HCT116 (cell line): Measurements from ENCODE around the gene PLD4. TPM values are rescaled to one million over a fixed set of nuclear protein-coding genes. Genes with fewer than 3 reads are reported as not detected.

Source experiments
- ATAC-seq: fragments of 200-7000 bp; cut with Tn5 transposase; 2 replicates; pipeline ENCODE4 v1.9.1; 2020; ENCODE audit warnings: mild to moderate bottlenecking, moderate library complexity
- BruUV-seq: library from RNA; stranded (reverse); fragments of 400-500 nt; replicated peaks from 2 replicates; lab custom pipeline; 2021; lab: Mats Ljungman, UMichigan
- CTCF ChIA-PET: fragments of 300-600 bp; sonication (Branson Sonifier 250); formaldehyde crosslinking; loops from one replicate; lab custom pipeline; 2021; ENCODE audit warnings: antibody characterized with exemption; lab: Charles Lee
- POLR2A ChIA-PET: fragments of 300-600, 350-600 bp; sonication (Branson Sonifier 250); formaldehyde crosslinking; loops from one replicate; lab custom pipeline; 2021; ENCODE audit warnings: antibody characterized with exemption; lab: Charles Lee
- RAD21 ChIA-PET, 2 experiments: fragments of 300-600 bp; sonication (Branson Sonifier 250); formaldehyde crosslinking; loops; one replicate each; lab custom pipeline; 2023; ENCODE audit warnings: low total read pairs in 2 of 2; ENCODE audit not compliant: uncharacterized antibody in 2 of 2, unreplicated experiment in 2 of 2, low non-redundant PET in 1 of 2; lab: Charles Lee
- DNase-seq: peaks from one replicate; pipeline ENCODE4 v3.0.0-alpha.2; 2010; ENCODE audit warnings: low read depth, low spot score
- H2AFZ ChIP-seq: fragments of 200-600 bp; shearing (Covaris generic), sonication (generic); 2 replicates; pipeline ENCODE4 v1.6.1; 2017; ENCODE audit warnings: low read depth, mixed run types, mixed read lengths, antibody characterized with exemption, low read length; ENCODE audit not compliant: poor library complexity, severe bottlenecking
- H3K27ac ChIP-seq: 2 replicates; pipeline ENCODE4 v1.5.1; 2012; ENCODE audit warnings: low read depth, low read length
- H3K27me3 ChIP-seq: fragments of 200-600 bp; sonication (generic); 2 replicates; pipeline ENCODE4 v1.6.1; 2016; ENCODE audit warnings: mixed run types, low read length, mixed read lengths; ENCODE audit not compliant: insufficient read depth
- H3K36me3 ChIP-seq, 2 experiments: fragments of 200-500 bp in 1 of 2; fragments of 200-600 bp in 1 of 2; sonication (Bioruptor generic) in 1 of 2; sonication (generic) in 1 of 2; 2 replicates each; pipeline versions ENCODE4 v1.5.1 to v1.6.1; 2014 to 2016; ENCODE audit warnings: low read length in 2 of 2, inconsistent platforms in 1 of 2, mixed read lengths in 1 of 2, mixed run types in 1 of 2; ENCODE audit not compliant: insufficient read depth in 2 of 2, control insufficient read depth in 1 of 2
- H3K4me1 ChIP-seq, 2 experiments: fragments of 200-600 bp in 1 of 2; sonication (generic) in 1 of 2; 2 replicates each; pipeline versions ENCODE4 v1.5.1 to v1.6.1; 2012 to 2017; ENCODE audit warnings: low read length in 2 of 2, inconsistent platforms in 1 of 2, mild to moderate bottlenecking in 1 of 2, mixed read lengths in 1 of 2, mixed run types in 1 of 2, moderate library complexity in 1 of 2; ENCODE audit not compliant: insufficient read depth in 2 of 2, control insufficient read depth in 1 of 2
- H3K4me2 ChIP-seq: fragments of 200-600 bp; sonication (generic); 2 replicates; pipeline ENCODE4 v1.6.1; 2017; ENCODE audit warnings: mixed run types, low read length, mixed read lengths
- H3K4me3 ChIP-seq, 2 experiments: fragments of 200-600 bp in 1 of 2; sonication (generic) in 1 of 2; replicated peaks in 1 of 2; 2 replicates each; pipeline ENCODE4 v1.5.1; 2011 to 2016; ENCODE audit warnings: low read length in 2 of 2, control low read depth in 1 of 2, low read depth in 1 of 2, mild to moderate bottlenecking in 1 of 2, mixed read lengths in 1 of 2, mixed run types in 1 of 2
- H3K79me2 ChIP-seq: fragments of 200-600 bp; sonication (generic); 2 replicates; pipeline ENCODE4 v1.6.1; 2017; ENCODE audit warnings: mild to moderate bottlenecking, mixed run types, low read length, moderate library complexity, mixed read lengths; ENCODE audit not compliant: insufficient read depth
- H3K9ac ChIP-seq: fragments of 200-600 bp; sonication (generic); 2 replicates; pipeline ENCODE4 v1.6.1; 2016; ENCODE audit warnings: low read length, mixed read lengths
- H3K9me2 ChIP-seq: fragments of 200-600 bp; sonication (generic), shearing (Covaris generic); 2 replicates; pipeline ENCODE4 v1.6.1; 2017; ENCODE audit warnings: mixed run types, mild to moderate bottlenecking, moderate library complexity; ENCODE audit not compliant: insufficient read depth
- H3K9me3 ChIP-seq, 2 experiments: fragments of 200-500 bp in 1 of 2; fragments of 200-600 bp in 1 of 2; sonication (Bioruptor generic) in 1 of 2; sonication (generic) in 1 of 2; 2 replicates each; pipeline ENCODE4 v1.6.1; 2014 to 2017; ENCODE audit warnings: low read length in 2 of 2, mixed read lengths in 2 of 2, inconsistent platforms in 1 of 2, low read depth in 1 of 2, mild to moderate bottlenecking in 1 of 2, mixed run types in 1 of 2, moderate library complexity in 1 of 2; ENCODE audit not compliant: control insufficient read depth in 1 of 2, insufficient read depth in 1 of 2
- H4K20me1 ChIP-seq: fragments of 200-600 bp; sonication (generic), shearing (Covaris generic); 2 replicates; pipeline ENCODE4 v1.6.1; 2017; ENCODE audit warnings: mixed run types, mild to moderate bottlenecking, moderate library complexity; ENCODE audit not compliant: insufficient read depth
- CBX3 ChIP-seq: IDR thresholded peaks from 2 replicates; pipeline ENCODE4 v1.6.1; 2012; ENCODE audit warnings: low read depth
- EGR1 ChIP-seq: IDR thresholded peaks from 2 replicates; pipeline ENCODE4 v1.6.1; 2012; ENCODE audit warnings: low read depth
- EZH2phosphoT487 ChIP-seq: fragments of 200-600 bp; IDR thresholded peaks from 2 replicates; pipeline ENCODE4 v1.6.1; 2018; ENCODE audit warnings: antibody characterized with exemption, borderline replicate concordance
- FOSL1 ChIP-seq: IDR thresholded peaks from 2 replicates; pipeline ENCODE4 v1.6.1; 2012; ENCODE audit warnings: low read depth
- JUND ChIP-seq: IDR thresholded peaks from 2 replicates; pipeline ENCODE4 v1.6.1; 2012
- POLR2A ChIP-seq: IDR thresholded peaks from 2 replicates; pipeline ENCODE4 v1.7.0; 2011; ENCODE audit warnings: borderline replicate concordance; ENCODE audit not compliant: insufficient read depth, insufficient read length; ENCODE audit errors: extremely low read depth
- POLR2AphosphoS5 ChIP-seq: IDR thresholded peaks from 2 replicates; pipeline ENCODE4 v1.6.1; 2011; ENCODE audit warnings: mild to moderate bottlenecking, low read depth, low read length, moderate library complexity
- SIN3A ChIP-seq: IDR thresholded peaks from 2 replicates; pipeline ENCODE4 v1.6.1; 2012; ENCODE audit warnings: low read depth
- SRF ChIP-seq: IDR thresholded peaks from 2 replicates; pipeline ENCODE4 v1.6.1; 2012; ENCODE audit warnings: low read depth
- intact Hi-C: fragments of 100-400 bp; cut with micrococcal nuclease; formaldehyde crosslinking; loops from 2 replicates; pipeline ENCODE4 v1.10.0; 2022
- total RNA-seq: library from RNA; stranded (reverse); gene quantifications from one replicate; pipeline ENCODE4 v1.2.1, GENCODE V29; 2021; ENCODE audit not compliant: unreplicated experiment
- TF ChIP-seq, protein P1 (sequence below): IDR thresholded peaks from 2 replicates; pipeline ENCODE4 v1.6.1; 2011; ENCODE audit warnings: mild to moderate bottlenecking, low read length, moderate library complexity; ENCODE audit not compliant: insufficient replicate concordance; ENCODE audit errors: extremely low read depth

The PLD4 gene
- total RNA-seq, 1 experiment from 2014 or later: 0.12 TPM

DNA sequence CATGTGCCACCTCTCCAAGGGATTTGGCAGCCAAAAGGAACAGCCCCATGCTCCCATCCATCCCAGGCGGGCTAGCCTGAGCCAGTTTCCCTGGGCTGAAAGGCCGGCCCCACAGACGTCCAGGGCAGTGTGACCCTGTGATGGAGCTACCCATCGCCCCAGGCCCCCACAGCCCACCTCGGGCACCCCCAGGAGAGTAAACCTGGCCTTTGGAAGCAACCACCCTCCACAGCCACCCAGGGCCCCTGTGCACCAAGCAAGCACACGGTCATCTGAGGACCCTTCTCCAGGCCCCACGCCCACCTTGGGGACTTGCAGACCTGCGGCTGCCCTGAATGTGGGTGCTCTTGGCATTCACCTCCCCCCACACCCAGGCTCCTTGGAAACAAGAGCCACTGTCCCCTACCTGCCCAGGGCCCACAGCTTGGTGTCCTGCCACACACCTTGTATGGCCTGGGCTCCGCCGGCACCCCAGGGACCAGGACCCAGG is 45.1 kb downstream of the PLD4 start:
- Histone ChIP-seq H2AFZ (no peak overlapping the region), H3K9me3 (no peaks in the 10 kb centered on the region), H3K9me2 (no peaks in the 10 kb centered on the region), H3K4me1 (peaks cover 65 to 85% of the 10 kb centered on the region in 2 experiments), H3K4me3 (peak overlapping the region; percentile 61 to 68), H3K27ac (peak overlapping the region; percentile 98), H3K9ac (peak overlapping the region; percentile 80), H3K36me3 (no peaks in the 10 kb centered on the region), H3K79me2 (no peaks in the 10 kb centered on the region), H3K27me3 (no peaks in the 10 kb centered on the region), H3K4me2 (peak overlapping the region; percentile 90), H4K20me1 (no peaks in the 10 kb centered on the region)
- ChIA-PET RAD21 (interaction anchor here in 1 of 2 experiments (0.8 kb wide), 1 partner anchor 73 kb away, joined by 4 read pairs; no protein-coding TSS in a partner anchor), POLR2A (interaction anchor here (0.6 to 1.0 kb wide), 3 partner anchors 9 to 522 kb away, joined by 3 to 5 read pairs (median 4); partner anchors contain the start of gene CDCA4), CTCF (interaction anchor here (0.8 to 0.9 kb wide), 3 partner anchors 36 to 76 kb away, joined by 3 read pairs; no protein-coding TSS in a partner anchor)
- intact Hi-C loops: loop anchor here (1.0 to 10.0 kb wide), 3 partner anchors 36 to 195 kb away; partner anchors contain the start of gene JAG2
- TSS peak; percentile 40 for BruUV-seq
- DNase-seq (no peak), ATAC-seq (no peak)
- TF ChIP-seq, protein P1, sequence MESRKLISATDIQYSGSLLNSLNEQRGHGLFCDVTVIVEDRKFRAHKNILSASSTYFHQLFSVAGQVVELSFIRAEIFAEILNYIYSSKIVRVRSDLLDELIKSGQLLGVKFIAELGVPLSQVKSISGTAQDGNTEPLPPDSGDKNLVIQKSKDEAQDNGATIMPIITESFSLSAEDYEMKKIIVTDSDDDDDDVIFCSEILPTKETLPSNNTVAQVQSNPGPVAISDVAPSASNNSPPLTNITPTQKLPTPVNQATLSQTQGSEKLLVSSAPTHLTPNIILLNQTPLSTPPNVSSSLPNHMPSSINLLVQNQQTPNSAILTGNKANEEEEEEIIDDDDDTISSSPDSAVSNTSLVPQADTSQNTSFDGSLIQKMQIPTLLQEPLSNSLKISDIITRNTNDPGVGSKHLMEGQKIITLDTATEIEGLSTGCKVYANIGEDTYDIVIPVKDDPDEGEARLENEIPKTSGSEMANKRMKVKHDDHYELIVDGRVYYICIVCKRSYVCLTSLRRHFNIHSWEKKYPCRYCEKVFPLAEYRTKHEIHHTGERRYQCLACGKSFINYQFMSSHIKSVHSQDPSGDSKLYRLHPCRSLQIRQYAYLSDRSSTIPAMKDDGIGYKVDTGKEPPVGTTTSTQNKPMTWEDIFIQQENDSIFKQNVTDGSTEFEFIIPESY: no peak
- TF ChIP-seq JUND (no peak), SRF (no peak), POLR2A (no peak), SIN3A (no peak), CBX3 (no peak), FOSL1 (no peak), POLR2AphosphoS5 (no peak), EGR1 (no peak), EZH2phosphoT487 (no peak)
